GM19467 (cell line): Measurements from ENCODE around the gene OAS2.

Experiments used
- ATAC-seq: cut with Tn5 transposase; IDR thresholded peaks from one replicate; pipeline ENCODE4 v1.9.1; 2021; ENCODE audit warnings: mild to moderate bottlenecking, moderate library complexity; ENCODE audit not compliant: unreplicated experiment

The OAS2 gene

DNA sequence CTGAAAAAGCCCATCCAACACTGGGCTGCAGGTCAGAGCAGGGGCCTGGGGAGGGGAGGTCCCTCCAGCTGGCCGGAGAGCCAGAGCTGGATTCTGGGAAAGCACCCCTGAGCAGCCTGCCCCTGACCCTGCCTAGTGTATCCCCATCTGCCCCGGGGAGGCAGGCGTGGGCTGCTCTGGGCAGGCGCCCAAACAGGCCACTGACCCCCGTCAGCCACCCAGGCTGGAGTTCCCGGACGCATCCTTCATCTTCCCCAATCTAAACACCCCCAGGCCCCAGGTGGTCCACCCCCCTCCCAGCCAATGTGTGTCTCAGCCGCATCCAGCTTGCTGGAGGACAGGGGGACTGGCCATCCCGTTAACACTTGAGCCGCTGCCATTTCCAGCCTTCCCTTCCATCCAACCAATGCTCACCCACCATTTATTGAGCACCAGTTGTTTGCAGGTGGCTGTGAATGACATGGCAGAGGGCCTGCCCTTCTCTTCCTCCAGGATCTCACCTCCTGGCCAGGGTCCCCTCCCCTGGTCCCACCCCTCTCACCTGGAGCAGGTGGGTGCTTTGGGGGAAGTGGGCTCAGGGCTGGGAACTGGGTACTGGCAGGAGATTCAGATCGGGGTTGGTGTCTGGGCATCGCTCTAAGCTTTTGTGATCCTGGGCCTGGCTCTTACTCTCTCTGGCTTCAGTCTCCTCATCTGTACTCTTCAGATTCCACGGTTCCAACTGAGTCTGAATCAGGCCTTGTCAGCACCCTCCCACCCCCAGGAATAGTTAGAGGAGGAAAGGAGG, 77.5 kb downstream of the OAS2 start:
- no peak for ATAC-seq

DNA sequence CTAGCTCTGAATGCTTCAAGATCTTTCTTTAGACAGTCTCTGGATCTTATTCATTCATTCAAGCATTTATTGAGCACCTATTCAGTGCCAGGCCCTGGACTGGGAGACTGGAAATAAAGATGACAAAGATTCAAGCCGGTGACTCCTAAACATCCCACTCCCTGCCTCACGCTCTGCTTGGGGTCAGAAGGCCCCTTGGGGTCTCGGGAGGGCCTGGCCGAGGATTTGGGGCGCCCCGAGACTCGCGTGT, 78.0 kb downstream of the OAS2 start:
- no peak for ATAC-seq

DNA sequence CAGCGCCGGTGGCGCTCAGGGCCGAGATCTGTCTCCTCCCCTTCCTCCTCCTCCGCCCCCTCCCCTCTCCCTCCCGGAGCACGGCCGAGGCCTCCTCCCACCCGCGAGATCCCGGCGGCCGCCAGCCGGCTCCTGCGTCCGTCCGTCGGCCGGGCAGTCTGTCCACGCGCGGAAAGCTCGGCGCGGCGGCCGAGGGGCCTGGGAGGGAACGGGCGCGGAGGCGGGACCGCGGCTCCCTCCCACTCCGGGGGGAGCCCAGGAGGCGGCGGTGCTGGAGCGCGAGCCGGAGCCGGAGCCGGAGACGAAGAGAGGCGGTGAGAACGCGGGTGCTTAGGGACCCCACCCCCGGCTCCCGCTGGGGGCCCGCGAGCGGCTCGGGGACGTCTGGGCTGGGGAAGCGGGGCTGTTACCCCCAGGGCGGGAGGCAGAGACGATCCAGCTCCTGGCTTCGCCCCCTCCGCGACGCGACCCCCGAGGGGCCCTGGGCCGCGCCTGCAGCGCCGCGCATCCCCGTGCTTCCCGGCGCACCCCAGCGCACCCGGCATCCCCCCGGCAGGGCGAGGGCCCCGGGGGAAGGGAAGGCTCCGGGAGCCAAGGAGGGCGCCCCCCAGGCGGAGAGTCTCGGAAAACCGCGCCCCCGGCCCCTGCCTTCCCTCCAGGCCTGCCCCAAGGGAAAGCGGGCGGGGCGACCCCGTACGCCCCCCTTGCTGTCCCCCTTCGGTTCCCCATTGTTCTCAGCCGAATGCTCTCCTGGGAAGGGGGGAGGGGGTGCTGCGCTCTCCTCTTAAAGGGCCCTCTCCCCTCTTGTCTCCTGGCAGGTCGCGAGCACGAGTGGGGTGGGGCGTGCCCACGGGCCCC, 78.5 kb downstream of the OAS2 start, which contains the start of gene DTX1:
TSS of gene DTX1 (plus strand) at position 100 of the 858 bp plus-strand sequence. CDS start 1,463 bp downstream, outside the sequence.
- ATAC-seq = no peak

DNA sequence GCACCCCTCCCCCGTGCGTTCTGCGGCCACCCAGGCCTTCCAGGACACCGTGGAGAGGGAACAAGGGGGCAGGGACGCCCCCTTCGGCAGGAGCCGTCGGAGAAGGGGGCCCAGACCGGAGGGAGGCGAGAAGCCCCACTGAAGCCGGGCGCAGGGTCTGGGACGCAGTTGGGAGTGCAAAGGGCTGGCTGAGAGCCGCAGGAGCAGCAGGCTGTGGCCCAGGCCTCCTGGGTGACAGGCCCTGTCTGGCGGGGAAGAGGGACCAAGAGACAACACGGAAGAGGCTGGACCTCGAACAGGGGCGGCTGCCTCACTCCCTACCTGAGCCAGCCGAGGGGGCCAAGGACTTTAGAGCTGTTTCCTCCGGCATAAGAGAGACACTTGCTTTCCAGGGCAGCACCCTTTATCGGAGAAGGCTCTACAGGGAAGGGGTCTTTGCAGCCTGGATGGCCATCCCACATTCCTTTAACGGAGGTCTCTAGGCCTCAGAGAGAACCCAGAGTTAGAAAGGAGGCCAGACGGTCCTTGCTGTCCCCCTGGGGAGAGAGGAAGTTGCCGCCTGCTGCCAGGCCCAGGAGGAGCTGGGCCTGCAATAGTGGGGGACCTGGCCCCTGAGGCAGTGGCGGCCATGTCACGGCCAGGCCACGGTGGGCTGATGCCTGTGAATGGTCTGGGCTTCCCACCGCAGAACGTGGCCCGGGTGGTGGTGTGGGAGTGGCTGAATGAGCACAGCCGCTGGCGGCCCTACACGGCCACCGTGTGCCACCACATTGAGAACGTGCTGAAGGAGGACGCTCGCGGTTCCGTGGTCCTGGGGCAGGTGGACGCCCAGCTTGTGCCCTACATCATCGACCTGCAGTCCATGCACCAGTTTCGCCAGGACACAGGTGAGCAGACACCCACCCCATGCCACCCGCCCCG, 79.5 kb downstream of the OAS2 start:
- ATAC-seq = no peak

DNA sequence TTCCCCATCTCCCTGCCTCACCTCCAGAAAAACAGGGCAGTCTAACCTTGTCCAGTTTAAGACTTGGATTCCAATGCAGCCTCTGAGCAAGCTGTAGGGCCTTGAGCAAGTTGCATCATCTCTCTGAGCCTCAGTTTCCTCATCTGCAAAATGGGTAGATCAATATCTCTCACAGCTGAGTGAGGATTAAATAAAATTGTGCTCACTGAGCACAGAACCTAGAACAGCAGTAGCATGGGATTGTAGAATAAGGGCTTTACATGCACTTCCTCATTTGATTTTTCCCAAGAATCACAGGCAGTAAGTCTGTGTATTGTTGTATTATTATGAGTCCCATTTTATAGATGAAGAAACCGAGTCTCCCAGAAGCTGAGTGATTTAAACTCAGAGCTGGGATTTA, 80.2 kb downstream of the OAS2 start:
- ATAC-seq = no peak

DNA sequence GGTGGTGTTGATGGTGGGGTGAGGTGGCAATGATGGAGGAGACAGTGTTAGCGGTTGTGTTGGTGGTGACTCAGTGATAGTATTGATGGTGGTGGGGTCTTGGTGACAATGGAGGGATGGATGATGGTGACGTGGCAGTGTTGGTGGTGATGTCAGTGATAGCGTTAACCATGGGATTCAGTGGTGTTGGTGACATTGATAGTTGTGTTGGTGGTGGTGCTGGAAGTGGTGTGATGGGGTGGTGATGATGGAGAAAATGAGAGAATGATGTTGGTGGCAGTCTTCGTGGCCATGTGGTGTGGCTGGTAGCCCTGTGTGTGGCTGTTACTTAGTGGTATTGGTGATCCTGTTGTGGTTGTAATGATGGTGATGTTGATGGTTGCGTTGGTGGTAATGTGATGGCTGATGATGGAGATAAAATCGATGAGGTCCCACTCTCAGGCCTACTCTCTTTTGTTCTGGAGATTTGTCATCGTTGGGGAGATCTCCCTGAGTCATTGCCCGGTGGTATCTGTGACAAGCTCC, 80.8 kb downstream of the OAS2 start:
- no peak for ATAC-seq

DNA sequence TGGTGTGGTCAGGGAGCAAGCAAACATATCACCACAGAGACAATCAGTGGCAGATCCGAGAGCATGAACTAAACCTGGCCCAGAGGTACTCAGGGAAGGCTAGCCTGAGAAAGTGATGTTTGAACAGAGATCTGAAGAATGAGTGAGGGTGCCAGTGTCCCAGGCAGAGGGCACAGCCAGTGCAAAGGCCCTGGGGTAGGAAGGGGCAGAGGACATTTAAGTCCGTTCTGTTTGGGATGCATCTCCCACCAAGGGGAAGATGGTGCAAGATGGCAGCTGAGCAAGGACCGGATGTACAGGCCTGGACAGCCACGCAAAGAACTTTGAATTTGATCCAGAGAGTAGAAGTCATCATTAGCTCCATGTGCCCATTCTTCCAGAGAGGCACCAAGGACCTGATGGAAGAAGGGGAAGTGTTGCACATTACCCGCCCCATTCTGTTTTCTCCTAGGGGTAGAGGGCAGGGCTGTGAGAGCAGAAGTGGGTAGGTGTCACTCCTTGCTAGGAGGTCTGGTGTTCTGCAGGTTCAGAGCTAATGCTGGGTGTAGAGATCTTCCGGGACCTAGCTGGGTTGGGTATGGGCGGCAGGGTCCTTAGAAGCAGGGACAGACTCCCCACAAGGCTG, 82.1 kb downstream of the OAS2 start:
- ATAC-seq = no peak

DNA sequence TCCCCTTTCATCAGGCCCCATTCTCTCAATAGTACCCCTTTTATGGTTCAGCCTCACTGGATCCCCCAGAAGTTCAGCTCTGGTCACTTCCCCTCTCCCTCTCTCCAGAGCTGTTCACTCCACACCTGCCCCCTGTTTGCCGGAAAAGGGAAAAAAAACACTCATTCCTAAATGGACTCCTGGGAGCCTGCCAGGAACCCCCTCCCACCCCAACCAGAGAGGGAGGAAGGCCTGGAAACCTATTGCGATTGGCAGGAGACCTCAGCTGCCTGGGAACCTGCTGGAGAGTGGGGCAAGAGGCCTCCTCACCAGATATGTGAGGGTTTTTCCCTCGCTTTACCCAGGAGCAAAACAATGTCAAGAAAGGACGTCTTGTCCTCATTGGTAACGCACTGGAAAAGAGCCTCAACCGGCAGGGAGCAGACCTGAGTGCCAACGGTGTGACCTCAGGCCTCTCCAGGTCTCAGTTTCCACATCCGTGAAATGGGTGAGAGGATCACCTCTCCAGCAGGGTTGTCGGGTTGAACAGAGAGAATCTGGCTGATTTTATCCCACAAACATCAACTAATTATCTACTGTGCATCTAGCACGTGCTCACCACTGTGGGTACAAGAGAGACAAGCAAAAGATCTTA, 82.9 kb downstream of the OAS2 start:
- ATAC-seq = no peak
